HG03442 (cell line): Measurements from ENCODE around the gene NUDT17.

ENCODE experiments used
- ATAC-seq: cut with Tn5 transposase; IDR thresholded peaks from one replicate; pipeline ENCODE4 v1.9.1; 2021; ENCODE audit warnings: mild to moderate bottlenecking, moderate library complexity; ENCODE audit not compliant: unreplicated experiment

Gene NUDT17

DNA sequence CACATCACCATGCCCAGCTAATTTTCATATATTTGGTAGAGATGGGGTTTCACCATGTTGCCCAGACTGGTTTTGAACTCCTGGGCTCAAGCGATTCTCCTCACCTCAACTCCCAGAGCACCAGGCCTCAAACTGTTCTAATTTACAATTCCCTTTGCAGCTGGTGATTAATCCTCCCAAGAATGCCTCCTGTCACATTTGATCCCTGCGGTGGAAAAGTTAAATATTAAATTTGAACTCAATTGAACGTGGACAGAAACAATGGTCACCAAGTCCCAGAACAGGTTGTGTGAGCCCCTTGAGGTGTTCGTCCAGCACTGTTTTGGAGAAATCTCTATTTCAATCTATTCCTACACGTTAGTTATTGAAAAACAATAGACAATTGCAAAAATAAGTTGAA, 42.2 kb downstream of the NUDT17 start:
- no peak for ATAC-seq

DNA sequence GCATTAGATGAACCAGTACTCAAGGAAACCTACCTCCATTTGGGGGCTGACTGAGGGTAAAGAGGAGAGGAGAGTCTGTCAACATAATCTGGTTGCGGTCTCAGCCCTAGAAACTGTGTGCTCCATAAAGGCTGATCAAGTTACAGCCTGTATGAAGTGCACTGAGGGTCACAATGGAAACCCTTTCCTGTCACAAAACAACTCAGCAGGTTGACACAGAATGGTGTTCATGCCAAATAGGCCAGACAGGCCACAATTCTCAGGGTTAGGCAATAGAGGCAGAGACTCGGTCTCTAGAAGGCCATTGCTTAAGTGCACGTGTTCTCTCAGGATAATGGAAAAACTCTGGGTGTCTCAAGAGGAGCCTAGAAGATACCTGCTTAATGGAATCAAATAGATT, 44.3 kb downstream of the NUDT17 start:
- no peak for ATAC-seq

DNA sequence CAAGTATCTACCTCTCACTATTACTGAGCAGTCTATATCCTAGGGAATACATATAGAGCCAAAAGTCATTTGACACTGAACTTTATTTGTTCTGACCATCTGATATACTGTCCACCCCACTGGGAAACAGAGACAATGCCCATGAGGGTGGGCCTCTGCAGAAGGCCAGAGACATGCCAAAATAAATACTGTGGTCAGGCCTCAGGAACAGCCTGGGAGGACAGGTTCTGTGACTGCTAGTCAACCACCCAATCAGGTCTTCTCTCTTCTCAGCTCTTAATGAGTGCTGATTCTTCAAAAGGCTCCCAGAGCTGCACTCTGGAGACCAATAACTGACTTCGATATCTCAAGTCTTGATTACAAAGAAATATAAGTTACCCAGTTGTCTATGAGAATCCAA, 45.7 kb downstream of the NUDT17 start:
- ATAC-seq, result no peak

DNA sequence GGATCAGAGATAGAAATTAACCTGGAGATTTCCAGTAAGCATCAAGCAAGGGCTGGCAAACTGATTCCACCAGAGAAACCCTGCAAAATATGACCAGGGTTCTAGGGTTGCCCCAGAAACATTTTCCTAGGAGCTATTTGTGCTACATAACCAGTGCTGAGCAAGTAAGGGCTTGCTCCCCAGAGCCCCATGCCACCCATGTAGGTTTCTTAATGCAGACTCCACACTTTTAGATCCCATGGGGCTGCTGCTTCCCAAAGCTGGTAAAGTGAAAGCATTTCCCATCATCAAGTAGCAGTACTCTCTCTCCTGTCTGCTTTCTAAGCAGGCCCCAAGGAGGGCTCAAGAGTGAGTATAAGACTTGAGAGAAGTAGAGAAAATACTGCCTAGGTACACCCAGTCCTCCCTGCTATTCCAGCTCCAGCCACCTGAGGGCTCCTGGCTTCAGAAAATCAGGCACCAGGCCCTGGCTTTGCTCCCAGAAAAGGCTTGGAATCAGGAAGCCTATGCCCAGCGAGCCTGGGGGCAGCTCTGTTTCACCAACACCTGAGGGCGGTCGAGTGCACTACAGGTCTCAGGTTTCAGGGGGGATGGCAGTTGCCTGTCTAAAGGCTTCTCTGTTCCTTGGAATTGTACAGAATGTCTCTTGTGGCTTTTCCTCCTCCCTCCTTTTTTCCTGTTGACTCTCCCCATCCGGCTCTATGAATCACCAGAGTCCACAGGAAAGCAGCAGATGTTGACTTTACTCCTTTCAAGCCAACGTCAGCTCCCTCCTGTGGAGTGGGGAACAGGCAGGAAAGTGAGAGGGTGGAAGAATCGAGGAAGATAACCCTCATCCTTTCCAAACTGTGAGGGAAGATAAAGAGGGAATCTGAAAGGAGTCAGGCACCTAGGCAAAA, 46.4 kb downstream of the NUDT17 start:
- ATAC-seq, result peak; percentile 47

DNA sequence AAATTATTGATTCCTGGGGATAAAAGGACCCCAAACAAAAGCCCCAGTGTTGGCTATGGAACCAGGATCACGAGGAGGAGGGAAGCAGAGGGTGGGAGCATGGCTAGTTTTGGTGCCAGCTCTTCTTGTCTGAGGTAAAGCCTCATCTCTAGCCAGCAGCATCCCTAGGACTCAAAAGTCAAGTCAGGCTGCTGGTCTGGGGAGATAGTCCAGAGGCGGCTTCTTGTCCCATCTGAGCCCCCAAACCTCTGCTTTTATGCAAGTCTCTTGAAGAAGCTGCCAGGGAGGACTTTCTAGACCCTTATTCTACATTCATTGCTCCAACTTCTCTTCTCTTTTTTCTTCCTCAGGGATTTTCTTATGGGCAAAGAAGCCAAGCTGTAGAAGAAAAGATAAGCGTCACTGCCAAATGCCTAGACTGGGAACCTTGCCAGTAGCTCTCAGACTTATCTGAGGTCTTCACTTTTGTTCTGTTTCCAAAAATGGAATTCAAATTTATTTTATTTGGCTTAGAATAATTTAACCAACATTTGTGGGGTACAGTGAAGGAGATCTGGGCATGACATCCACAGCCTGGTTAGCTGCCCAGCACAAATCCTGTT, 47.2 kb downstream of the NUDT17 start:
- no peak for ATAC-seq

DNA sequence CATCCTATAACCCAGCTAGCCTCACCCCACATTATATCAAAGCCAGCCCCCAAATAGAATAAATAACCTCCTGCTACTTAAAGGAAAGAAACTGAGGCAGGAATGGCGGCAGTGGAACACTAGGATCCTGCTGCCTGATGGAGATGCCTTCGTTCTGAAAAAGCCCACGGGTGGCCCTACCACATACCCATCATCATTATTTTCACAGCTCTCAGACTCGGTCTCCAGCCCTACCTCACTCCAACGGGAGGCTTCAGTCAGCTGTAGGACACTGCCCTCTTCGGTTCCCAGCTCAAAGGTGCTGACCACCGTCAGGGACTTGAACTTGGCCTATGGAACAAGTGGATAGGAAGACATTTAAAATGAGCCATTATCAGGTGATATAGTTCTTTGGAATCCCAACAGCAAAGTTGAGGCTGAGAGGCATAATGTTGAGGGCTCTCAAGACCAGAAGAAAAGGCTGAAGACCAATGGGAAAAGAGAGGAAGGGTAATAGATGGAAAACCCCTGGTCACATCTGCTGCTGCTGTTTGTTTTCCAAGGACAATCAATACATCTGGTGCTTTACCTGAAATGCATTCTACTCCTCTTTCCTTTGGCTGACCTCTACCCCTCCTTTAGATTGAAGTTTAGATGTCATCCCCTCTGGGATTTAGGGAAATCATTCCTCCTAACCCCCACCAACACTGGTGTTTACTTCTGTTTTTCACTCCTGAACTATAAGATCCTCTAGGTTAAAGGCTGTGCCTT, 48.1 kb downstream of the NUDT17 start:
- no peak for ATAC-seq

DNA sequence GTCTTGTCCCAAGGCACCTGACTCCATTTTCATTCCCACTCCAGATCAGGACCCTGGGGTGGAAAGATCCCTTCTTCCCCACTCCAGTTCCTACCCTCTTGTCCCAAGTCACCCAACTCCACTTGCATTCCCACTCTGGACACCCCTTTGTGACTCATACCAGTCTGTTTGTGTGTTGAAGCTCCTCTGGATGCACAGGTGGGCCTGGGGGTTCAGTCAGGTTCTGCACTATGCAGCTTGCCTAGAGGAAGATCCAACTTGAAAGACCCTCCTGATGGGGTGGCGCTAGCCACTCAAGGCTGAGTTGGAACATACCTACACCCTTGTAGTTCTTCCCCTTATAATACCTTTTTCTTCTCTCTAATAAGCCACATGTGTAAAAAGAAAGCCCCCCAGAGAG, 50.0 kb downstream of the NUDT17 start:
- no peak for ATAC-seq

DNA sequence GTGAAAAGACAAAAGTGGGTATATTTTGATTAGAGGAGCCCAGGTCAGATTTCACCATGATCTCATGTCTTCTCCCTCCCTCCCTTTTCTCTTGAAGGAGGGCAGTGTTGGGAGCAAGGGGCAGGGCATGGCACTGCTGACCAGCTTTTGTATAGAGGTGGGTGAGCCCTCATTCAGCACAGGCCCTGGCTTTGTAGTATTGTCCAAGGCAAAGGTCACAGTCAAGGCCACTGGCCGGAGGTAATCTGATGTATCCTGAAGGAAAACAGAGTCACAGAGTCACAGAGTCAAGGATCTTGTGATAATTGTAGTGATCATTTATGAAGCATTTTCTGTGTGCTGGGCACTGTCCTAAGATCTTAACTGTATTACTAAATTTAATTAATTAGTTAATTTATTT, 52.5 kb downstream of the NUDT17 start:
- no peak for ATAC-seq
